ENCODE data around the gene DNAH6. TPM values are rescaled to one million over a fixed set of nuclear protein-coding genes. Genes with fewer than 3 reads are reported as not detected.

Gene DNAH6
- total and polyA plus RNA-seq, 2 of the 8 experiments (the other 6 are each of a cell fraction or from before 2014, with no cell fraction given): 0.06 to 0.43 TPM

GRCh38 chr2:84711651-84712050 is 195.4 kb downstream of the DNAH6 start (continued):
- TF ChIP-seq CBX5 (IDR thresholded peaks at IDR 0.05; ENCODE audit: low read depth, low read length) (no peak), CHD1 (IDR thresholded peaks at IDR 0.05; ENCODE audit: low read depth, low read length) (no peak)
